SK-N-SH treated with all-trans-retinoic acid at 6 μM for 48 hours (cell line): ENCODE data around the gene MICALL2.

ENCODE experiments used
- ATAC-seq: fragments of 200-7000 bp; cut with Tn5 transposase; 3 replicates; pipeline ENCODE4 v1.9.1; 2020; ENCODE audit warnings: mild to moderate bottlenecking, moderate library complexity
- BACH2 ChIP-seq: fragments of 250-450 bp; sonication (Bioruptor Pico); IDR thresholded peaks from 2 replicates; pipeline ENCODE4 v1.9.0; 2021; ENCODE audit warnings: mild to moderate bottlenecking, borderline replicate concordance
- CSDC2 ChIP-seq: fragments of 250-450 bp; sonication (Bioruptor Pico); IDR thresholded peaks from 2 replicates; pipeline ENCODE4 v1.5.0; 2020; ENCODE audit warnings: mild to moderate bottlenecking, moderate library complexity
- CSRNP3 ChIP-seq: fragments of 250-450 bp; sonication (Bioruptor Pico); IDR thresholded peaks from 2 replicates; pipeline ENCODE4 v1.5.1; 2021; ENCODE audit warnings: mild to moderate bottlenecking, moderate library complexity
- GLIS3 ChIP-seq: fragments of 250-450 bp; sonication (Bioruptor Pico); IDR thresholded peaks from 2 replicates; pipeline ENCODE4 v1.5.0; 2020; ENCODE audit warnings: mild to moderate bottlenecking, moderate library complexity
- ISL1 ChIP-seq: fragments of 250-450 bp; sonication (Bioruptor Pico); IDR thresholded peaks from 2 replicates; pipeline ENCODE4 v2.1.2; 2022; ENCODE audit warnings: mild to moderate bottlenecking, moderate library complexity
- OSR1 ChIP-seq: fragments of 250-450 bp; sonication (Bioruptor Pico); IDR thresholded peaks from 2 replicates; pipeline ENCODE4 v1.8.0; 2022; ENCODE audit warnings: moderate library complexity, mild to moderate bottlenecking, inconsistent platforms
- PPARA ChIP-seq: fragments of 250-450 bp; sonication (Bioruptor Pico); IDR thresholded peaks from 2 replicates; pipeline ENCODE4 v1.5.0; 2020; ENCODE audit warnings: mild to moderate bottlenecking, borderline replicate concordance
- RARB ChIP-seq: fragments of 250-450 bp; sonication (Bioruptor Pico); IDR thresholded peaks from 2 replicates; pipeline ENCODE4 v1.8.0; 2021; ENCODE audit warnings: mild to moderate bottlenecking, moderate library complexity
- SNAI2 ChIP-seq: fragments of 250-450 bp; sonication (Bioruptor Pico); IDR thresholded peaks from 2 replicates; pipeline ENCODE4 v1.5.0; 2020; ENCODE audit warnings: mild to moderate bottlenecking, moderate library complexity
- TCF4 ChIP-seq: fragments of 250-450 bp; sonication (Bioruptor Pico); IDR thresholded peaks from 2 replicates; pipeline ENCODE4 v1.8.0; 2021; ENCODE audit warnings: mild to moderate bottlenecking, moderate library complexity, borderline replicate concordance
- TOX ChIP-seq: fragments of 250-450 bp; sonication (Bioruptor Pico); IDR thresholded peaks from 2 replicates; pipeline ENCODE4 v1.8.0; 2021; ENCODE audit warnings: mild to moderate bottlenecking, moderate library complexity, borderline replicate concordance
- ZC3H10 ChIP-seq: fragments of 250-450 bp; sonication (Bioruptor Pico); IDR thresholded peaks from 2 replicates; pipeline ENCODE4 v1.5.1; 2021; ENCODE audit warnings: mild to moderate bottlenecking, moderate library complexity
- ZFP3 ChIP-seq: fragments of 250-450 bp; sonication (Bioruptor Pico); IDR thresholded peaks from 2 replicates; pipeline ENCODE4 v1.5.0; 2020; ENCODE audit warnings: mild to moderate bottlenecking, moderate library complexity
- ZFP30 ChIP-seq: fragments of 450-650 bp; formaldehyde crosslinking; IDR thresholded peaks from 2 replicates; pipeline ENCODE4 v1.5.0; 2022; ENCODE audit warnings: mild to moderate bottlenecking, moderate library complexity
- ZNF565 ChIP-seq: fragments of 450-650 bp; formaldehyde crosslinking; conservative IDR thresholded peaks from 2 replicates; pipeline ENCODE4 v1.5.0; 2020; ENCODE audit warnings: low read depth, mild to moderate bottlenecking, moderate library complexity
- ZNF70 ChIP-seq: fragments of 450-650 bp; formaldehyde crosslinking; IDR thresholded peaks from 2 replicates; pipeline ENCODE4 v1.5.0; 2020; ENCODE audit warnings: mild to moderate bottlenecking, moderate library complexity
- ZNF8 ChIP-seq: fragments of 450-650 bp; formaldehyde crosslinking; IDR thresholded peaks from 2 replicates; pipeline ENCODE4 v1.5.0; 2020; ENCODE audit warnings: mild to moderate bottlenecking, moderate library complexity
- TF ChIP-seq, protein P1 (sequence below): fragments of 250-450 bp; sonication (Bioruptor Pico); IDR thresholded peaks from 2 replicates; pipeline ENCODE4 v1.8.0; 2020; ENCODE audit warnings: mild to moderate bottlenecking, moderate library complexity, borderline replicate concordance
- TF ChIP-seq, protein P2 (sequence below): fragments of 250-450 bp; sonication (Bioruptor Pico); IDR thresholded peaks from 2 replicates; pipeline ENCODE4 v1.5.0; 2020; ENCODE audit warnings: mild to moderate bottlenecking, moderate library complexity
- TF ChIP-seq, protein P3 (sequence below): fragments of 250-450 bp; sonication (Bioruptor Pico); IDR thresholded peaks from 2 replicates; pipeline ENCODE4 v1.8.0; 2021; ENCODE audit warnings: low read depth, mild to moderate bottlenecking, moderate library complexity, borderline replicate concordance
- TF ChIP-seq, protein P4 (sequence below): fragments of 250-450 bp; sonication (Bioruptor Pico); IDR thresholded peaks from 2 replicates; pipeline ENCODE4 v1.5.1; 2020; ENCODE audit warnings: low read depth, mild to moderate bottlenecking, moderate library complexity

The MICALL2 gene

DNA sequence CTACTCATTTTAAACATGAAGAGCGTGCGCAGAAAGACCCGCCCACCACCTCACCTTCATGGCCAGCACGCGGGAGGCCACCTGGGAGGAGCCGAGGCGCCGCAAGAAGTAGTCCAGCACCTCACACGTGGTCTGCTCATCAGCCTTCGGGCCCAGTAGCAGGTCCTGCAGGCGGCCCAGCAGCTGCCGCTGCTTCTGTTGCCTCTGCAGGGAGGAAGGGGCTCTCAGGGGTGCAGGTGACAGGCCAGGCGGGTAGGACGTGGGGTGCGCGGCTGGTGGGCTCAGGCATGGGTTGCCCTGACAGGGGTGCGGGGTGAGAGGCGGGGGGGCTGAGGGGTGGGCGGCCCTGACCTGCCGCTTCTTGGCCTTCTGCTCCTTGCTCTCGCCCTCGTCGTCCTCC, 27.3 kb upstream of the MICALL2 start (continued):
- TF ChIP-seq, protein P1, sequence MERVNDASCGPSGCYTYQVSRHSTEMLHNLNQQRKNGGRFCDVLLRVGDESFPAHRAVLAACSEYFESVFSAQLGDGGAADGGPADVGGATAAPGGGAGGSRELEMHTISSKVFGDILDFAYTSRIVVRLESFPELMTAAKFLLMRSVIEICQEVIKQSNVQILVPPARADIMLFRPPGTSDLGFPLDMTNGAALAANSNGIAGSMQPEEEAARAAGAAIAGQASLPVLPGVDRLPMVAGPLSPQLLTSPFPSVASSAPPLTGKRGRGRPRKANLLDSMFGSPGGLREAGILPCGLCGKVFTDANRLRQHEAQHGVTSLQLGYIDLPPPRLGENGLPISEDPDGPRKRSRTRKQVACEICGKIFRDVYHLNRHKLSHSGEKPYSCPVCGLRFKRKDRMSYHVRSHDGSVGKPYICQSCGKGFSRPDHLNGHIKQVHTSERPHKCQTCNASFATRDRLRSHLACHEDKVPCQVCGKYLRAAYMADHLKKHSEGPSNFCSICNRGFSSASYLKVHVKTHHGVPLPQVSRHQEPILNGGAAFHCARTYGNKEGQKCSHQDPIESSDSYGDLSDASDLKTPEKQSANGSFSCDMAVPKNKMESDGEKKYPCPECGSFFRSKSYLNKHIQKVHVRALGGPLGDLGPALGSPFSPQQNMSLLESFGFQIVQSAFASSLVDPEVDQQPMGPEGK (CRISPR knock-in tag), result no peak
- TF ChIP-seq, all 23 proteins: peak for 0

DNA sequence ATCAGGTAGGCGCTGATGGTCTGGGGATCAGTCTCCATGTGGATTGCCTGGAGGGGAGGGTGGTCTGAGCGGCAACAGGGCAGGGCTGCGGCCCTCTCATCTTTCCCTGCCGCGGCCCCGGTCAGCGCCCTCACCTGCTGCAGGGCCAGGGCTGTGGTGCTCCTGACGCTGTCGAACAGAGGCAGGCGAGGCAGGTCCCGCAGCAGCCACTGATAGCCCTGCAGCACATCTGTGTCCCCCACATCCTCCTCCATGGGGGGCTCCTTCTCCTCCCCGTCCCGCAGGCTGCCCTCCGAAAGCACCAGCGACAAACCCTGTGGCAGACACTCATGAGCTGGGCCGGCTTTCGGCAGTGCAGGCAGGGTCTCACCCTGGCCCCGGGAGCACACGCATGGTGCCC, 25.9 kb upstream of the MICALL2 start:
- no peak for TF ChIP-seq TOX (CRISPR knock-in tag)
- TF ChIP-seq ZFP30 (CRISPR knock-in tag), result no peak
- TF ChIP-seq, protein P2, sequence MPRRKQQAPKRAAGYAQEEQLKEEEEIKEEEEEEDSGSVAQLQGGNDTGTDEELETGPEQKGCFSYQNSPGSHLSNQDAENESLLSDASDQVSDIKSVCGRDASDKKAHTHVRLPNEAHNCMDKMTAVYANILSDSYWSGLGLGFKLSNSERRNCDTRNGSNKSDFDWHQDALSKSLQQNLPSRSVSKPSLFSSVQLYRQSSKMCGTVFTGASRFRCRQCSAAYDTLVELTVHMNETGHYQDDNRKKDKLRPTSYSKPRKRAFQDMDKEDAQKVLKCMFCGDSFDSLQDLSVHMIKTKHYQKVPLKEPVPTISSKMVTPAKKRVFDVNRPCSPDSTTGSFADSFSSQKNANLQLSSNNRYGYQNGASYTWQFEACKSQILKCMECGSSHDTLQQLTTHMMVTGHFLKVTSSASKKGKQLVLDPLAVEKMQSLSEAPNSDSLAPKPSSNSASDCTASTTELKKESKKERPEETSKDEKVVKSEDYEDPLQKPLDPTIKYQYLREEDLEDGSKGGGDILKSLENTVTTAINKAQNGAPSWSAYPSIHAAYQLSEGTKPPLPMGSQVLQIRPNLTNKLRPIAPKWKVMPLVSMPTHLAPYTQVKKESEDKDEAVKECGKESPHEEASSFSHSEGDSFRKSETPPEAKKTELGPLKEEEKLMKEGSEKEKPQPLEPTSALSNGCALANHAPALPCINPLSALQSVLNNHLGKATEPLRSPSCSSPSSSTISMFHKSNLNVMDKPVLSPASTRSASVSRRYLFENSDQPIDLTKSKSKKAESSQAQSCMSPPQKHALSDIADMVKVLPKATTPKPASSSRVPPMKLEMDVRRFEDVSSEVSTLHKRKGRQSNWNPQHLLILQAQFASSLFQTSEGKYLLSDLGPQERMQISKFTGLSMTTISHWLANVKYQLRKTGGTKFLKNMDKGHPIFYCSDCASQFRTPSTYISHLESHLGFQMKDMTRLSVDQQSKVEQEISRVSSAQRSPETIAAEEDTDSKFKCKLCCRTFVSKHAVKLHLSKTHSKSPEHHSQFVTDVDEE, result no peak
- no peak for TF ChIP-seq GLIS3 (CRISPR knock-in tag)
- no peak for TF ChIP-seq PPARA (CRISPR knock-in tag)
- TF ChIP-seq, protein P3, sequence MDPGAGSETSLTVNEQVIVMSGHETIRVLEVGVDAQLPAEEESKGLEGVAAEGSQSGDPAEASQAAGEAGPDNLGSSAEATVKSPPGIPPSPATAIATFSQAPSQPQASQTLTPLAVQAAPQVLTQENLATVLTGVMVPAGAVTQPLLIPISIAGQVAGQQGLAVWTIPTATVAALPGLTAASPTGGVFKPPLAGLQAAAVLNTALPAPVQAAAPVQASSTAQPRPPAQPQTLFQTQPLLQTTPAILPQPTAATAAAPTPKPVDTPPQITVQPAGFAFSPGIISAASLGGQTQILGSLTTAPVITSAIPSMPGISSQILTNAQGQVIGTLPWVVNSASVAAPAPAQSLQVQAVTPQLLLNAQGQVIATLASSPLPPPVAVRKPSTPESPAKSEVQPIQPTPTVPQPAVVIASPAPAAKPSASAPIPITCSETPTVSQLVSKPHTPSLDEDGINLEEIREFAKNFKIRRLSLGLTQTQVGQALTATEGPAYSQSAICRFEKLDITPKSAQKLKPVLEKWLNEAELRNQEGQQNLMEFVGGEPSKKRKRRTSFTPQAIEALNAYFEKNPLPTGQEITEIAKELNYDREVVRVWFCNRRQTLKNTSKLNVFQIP (CRISPR knock-in tag), result no peak
- TF ChIP-seq, protein P4, sequence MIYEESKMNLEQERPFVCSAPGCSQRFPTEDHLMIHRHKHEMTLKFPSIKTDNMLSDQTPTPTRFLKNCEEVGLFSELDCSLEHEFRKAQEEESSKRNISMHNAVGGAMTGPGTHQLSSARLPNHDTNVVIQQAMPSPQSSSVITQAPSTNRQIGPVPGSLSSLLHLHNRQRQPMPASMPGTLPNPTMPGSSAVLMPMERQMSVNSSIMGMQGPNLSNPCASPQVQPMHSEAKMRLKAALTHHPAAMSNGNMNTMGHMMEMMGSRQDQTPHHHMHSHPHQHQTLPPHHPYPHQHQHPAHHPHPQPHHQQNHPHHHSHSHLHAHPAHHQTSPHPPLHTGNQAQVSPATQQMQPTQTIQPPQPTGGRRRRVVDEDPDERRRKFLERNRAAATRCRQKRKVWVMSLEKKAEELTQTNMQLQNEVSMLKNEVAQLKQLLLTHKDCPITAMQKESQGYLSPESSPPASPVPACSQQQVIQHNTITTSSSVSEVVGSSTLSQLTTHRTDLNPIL (CRISPR knock-in tag), result no peak
- TF ChIP-seq ZC3H10 (CRISPR knock-in tag), result no peak
- no peak for TF ChIP-seq ZFP3 (CRISPR knock-in tag)
- TF ChIP-seq OSR1 (CRISPR knock-in tag), result no peak
- no peak for TF ChIP-seq BACH2
- no peak for TF ChIP-seq CSDC2 (CRISPR knock-in tag)
- no peak for TF ChIP-seq CSRNP3 (CRISPR knock-in tag)
- no peak for TF ChIP-seq SNAI2
- TF ChIP-seq RARB, result no peak
- TF ChIP-seq ZNF70, result no peak
- no peak for TF ChIP-seq TCF4
- TF ChIP-seq ZNF8 (CRISPR knock-in tag), result no peak
- no peak for ATAC-seq

GRCh38 chr7:1484569-1484968, 25.3 kb upstream of the MICALL2 start:
- no peak for TF ChIP-seq ISL1 (CRISPR knock-in tag)
- no peak for TF ChIP-seq TCF4
- no peak for TF ChIP-seq BACH2
- TF ChIP-seq CSRNP3 (CRISPR knock-in tag), result no peak
- TF ChIP-seq ZFP30 (CRISPR knock-in tag), result no peak
- TF ChIP-seq GLIS3 (CRISPR knock-in tag), result no peak
- TF ChIP-seq, protein P1 (CRISPR knock-in tag), result no peak
- no peak for TF ChIP-seq ZNF8 (CRISPR knock-in tag)
- no peak for TF ChIP-seq PPARA (CRISPR knock-in tag)
- TF ChIP-seq, protein P3 (CRISPR knock-in tag), result no peak
- TF ChIP-seq ZNF565, result no peak
- no peak for TF ChIP-seq TOX (CRISPR knock-in tag)

More at GRCh38 chr7:1484569-1484968, 25.3 kb upstream of the MICALL2 start:
- no peak for ATAC-seq
